Measurements from ENCODE around the gene SMIM5.

The SMIM5 gene

GRCh38 chr17:75640556-75641119 lies 7.4 kb downstream of the SMIM5 start:
- no peak overlapping the region for H2AFZ ChIP-seq (ENCODE audit: low read depth, low read length)
- H3K4me3 ChIP-seq (ENCODE audit: insufficient read depth in 1 of 2, low read depth in 1 of 2, low read length in 2 of 2) = no peak overlapping the region
- WGBS = 98% methylated on average over 10 of the region's 13 CpGs
- H3K4me2 ChIP-seq (ENCODE audit: low read length, poor library complexity, severe bottlenecking) = no peak overlapping the region
- peaks cover 6 to 51% of the 10 kb centered on the region in 2 experiments for H3K36me3 ChIP-seq (ENCODE audit: control insufficient read depth in 1 of 2, insufficient read depth in 2 of 2, low read depth in 1 of 2, low read length in 2 of 2)
- no peak overlapping the region for H3K4ac ChIP-seq (ENCODE audit: low read depth in 1 of 2, low read length in 2 of 2)
- H4K8ac ChIP-seq (ENCODE audit: low read length) = no peak overlapping the region
- H2BK120ac ChIP-seq (ENCODE audit: low read depth, low read length) = no peak overlapping the region
- DNase-seq = no peak
- no peaks in the 10 kb centered on the region for H3K27me3 ChIP-seq (ENCODE audit: control insufficient read depth in 1 of 2, insufficient read depth in 1 of 2, low read length in 2 of 2)
- H3K9me3 ChIP-seq (ENCODE audit: control insufficient read depth, low read length) = no peaks in the 10 kb centered on the region
- H3K27ac ChIP-seq (ENCODE audit: low read length, poor library complexity, severe bottlenecking) = no peak overlapping the region
- no peak overlapping the region for H3K14ac ChIP-seq (ENCODE audit: low read length in 2 of 2)
- peaks cover 10% of the 10 kb centered on the region for H3K79me1 ChIP-seq (replicated peaks; ENCODE audit: low read length, poor library complexity, severe bottlenecking)
- no peak overlapping the region for H2BK5ac ChIP-seq (ENCODE audit: low read depth, low read length, poor library complexity, severe bottlenecking)
- no peak overlapping the region for H2BK15ac ChIP-seq (ENCODE audit: low read depth, poor library complexity, severe bottlenecking)
- peaks cover 26% of the 10 kb centered on the region for H3K4me1 ChIP-seq (ENCODE audit: control insufficient read depth, insufficient read depth, low read depth, low read length)
- H3K23ac ChIP-seq (ENCODE audit: low read length in 2 of 2) = no peak overlapping the region
- no peak overlapping the region for H2BK12ac ChIP-seq (ENCODE audit: low read length in 2 of 2)
- no peak overlapping the region for H3K9ac ChIP-seq (ENCODE audit: low read length)
- no peak overlapping the region for H4K91ac ChIP-seq (ENCODE audit: low read length)
- H3K18ac ChIP-seq (ENCODE audit: low read depth in 1 of 2, low read length in 2 of 2) = no peak overlapping the region
- no peak overlapping the region for H2AK5ac ChIP-seq (ENCODE audit: low read length, severe bottlenecking)

- Histone ChIP-seq H2AFZ (ENCODE audit: low read depth, low read length) (no peak overlapping the region), H3K79me1 (replicated peaks; ENCODE audit: low read length, poor library complexity, severe bottlenecking) (peaks cover 9% of the 10 kb centered on the region)
- WGBS = 91% methylated on average over 9 of the region's 9 CpGs
Measured at GRCh38 chr17:75641343-75641742, 8.1 kb downstream of the SMIM5 start.

GRCh38 chr17:75642182-75642783 lies 9.0 kb downstream of the SMIM5 start:
- H3K4me1 ChIP-seq (ENCODE audit: control insufficient read depth, insufficient read depth, low read depth, low read length) = peaks cover 30% of the 10 kb centered on the region
- no peak overlapping the region for H3K14ac ChIP-seq (ENCODE audit: low read length in 2 of 2)
- no peak overlapping the region for H4K91ac ChIP-seq (ENCODE audit: low read length)
- no peak overlapping the region for H2BK5ac ChIP-seq (ENCODE audit: low read depth, low read length, poor library complexity, severe bottlenecking)
- H3K18ac ChIP-seq (ENCODE audit: low read depth in 1 of 2, low read length in 2 of 2) = no peak overlapping the region
- no peak overlapping the region for H2BK120ac ChIP-seq (ENCODE audit: low read depth, low read length)
- no peak overlapping the region for H4K8ac ChIP-seq (ENCODE audit: low read length)
- peaks cover 12% of the 10 kb centered on the region for H3K79me1 ChIP-seq (replicated peaks; ENCODE audit: low read length, poor library complexity, severe bottlenecking)
- H3K4me2 ChIP-seq (ENCODE audit: low read length, poor library complexity, severe bottlenecking) = no peak overlapping the region
- H3K4ac ChIP-seq (ENCODE audit: low read depth in 1 of 2, low read length in 2 of 2) = no peak overlapping the region
- no peak overlapping the region for H3K23ac ChIP-seq (ENCODE audit: low read length in 2 of 2)
- no peak for DNase-seq
- H2BK12ac ChIP-seq (ENCODE audit: low read length in 2 of 2) = no peak overlapping the region
- peak overlapping the region; percentile 82 for H2AK5ac ChIP-seq (ENCODE audit: low read length, severe bottlenecking)
- H2BK15ac ChIP-seq (ENCODE audit: low read depth, poor library complexity, severe bottlenecking) = no peak overlapping the region
- 97% methylated on average over 5 of the region's 7 CpGs for WGBS
- no peak overlapping the region for H3K9ac ChIP-seq (ENCODE audit: low read length)
- H3K36me3 ChIP-seq (ENCODE audit: control insufficient read depth in 1 of 2, insufficient read depth in 2 of 2, low read depth in 1 of 2, low read length in 2 of 2) = peaks cover 10 to 43% of the 10 kb centered on the region in 2 experiments
- H3K27me3 ChIP-seq (ENCODE audit: control insufficient read depth in 1 of 2, insufficient read depth in 1 of 2, low read length in 2 of 2) = no peaks in the 10 kb centered on the region
- no peaks in the 10 kb centered on the region for H3K9me3 ChIP-seq (ENCODE audit: control insufficient read depth, low read length)
- H3K27ac ChIP-seq (ENCODE audit: low read length, poor library complexity, severe bottlenecking) = no peak overlapping the region
- no peak overlapping the region for H2AFZ ChIP-seq (ENCODE audit: low read depth, low read length)
- H3K4me3 ChIP-seq (ENCODE audit: insufficient read depth in 1 of 2, low read depth in 1 of 2, low read length in 2 of 2) = no peak overlapping the region

More at GRCh38 chr17:75641343-75641742, 8.1 kb downstream of the SMIM5 start:
- Histone ChIP-seq H3K4ac (ENCODE audit: low read depth in 1 of 2, low read length in 2 of 2) (no peak overlapping the region), H3K36me3 (ENCODE audit: control insufficient read depth in 1 of 2, insufficient read depth in 2 of 2, low read depth in 1 of 2, low read length in 2 of 2) (peaks cover 7 to 45% of the 10 kb centered on the region in 2 experiments), H3K27ac (ENCODE audit: low read length, poor library complexity, severe bottlenecking) (no peak overlapping the region), H3K4me2 (ENCODE audit: low read length, poor library complexity, severe bottlenecking) (no peak overlapping the region), H2BK15ac (ENCODE audit: low read depth, poor library complexity, severe bottlenecking) (no peak overlapping the region), H2BK5ac (ENCODE audit: low read depth, low read length, poor library complexity, severe bottlenecking) (no peak overlapping the region), H3K23ac (ENCODE audit: low read length in 2 of 2) (no peak overlapping the region), H3K27me3 (ENCODE audit: control insufficient read depth in 1 of 2, insufficient read depth in 1 of 2, low read length in 2 of 2) (no peaks in the 10 kb centered on the region), H2BK120ac (ENCODE audit: low read depth, low read length) (no peak overlapping the region), H3K9me3 (ENCODE audit: control insufficient read depth, low read length) (no peaks in the 10 kb centered on the region), H2AK5ac (ENCODE audit: low read length, severe bottlenecking) (peak overlapping the region; percentile 3), H3K4me3 (ENCODE audit: insufficient read depth in 1 of 2, low read depth in 1 of 2, low read length in 2 of 2) (no peak overlapping the region), H3K4me1 (ENCODE audit: control insufficient read depth, insufficient read depth, low read depth, low read length) (peaks cover 27% of the 10 kb centered on the region), H2BK12ac (ENCODE audit: low read length in 2 of 2) (no peak overlapping the region), H3K14ac (ENCODE audit: low read length in 2 of 2) (no peak overlapping the region), H3K18ac (ENCODE audit: low read depth in 1 of 2, low read length in 2 of 2) (no peak overlapping the region), H4K8ac (ENCODE audit: low read length) (no peak overlapping the region), H3K9ac (ENCODE audit: low read length) (no peak overlapping the region), H4K91ac (ENCODE audit: low read length) (no peak overlapping the region)
- DNase-seq = no peak

GRCh38 chr17:75642784-75643642 lies 9.8 kb downstream of the SMIM5 start:
- peaks cover 30% of the 10 kb centered on the region for H3K4me1 ChIP-seq (ENCODE audit: control insufficient read depth, insufficient read depth, low read depth, low read length)
- DNase-seq = no peak
- no peak overlapping the region for H2BK120ac ChIP-seq (ENCODE audit: low read depth, low read length)
- no peak overlapping the region for H3K27ac ChIP-seq (ENCODE audit: low read length, poor library complexity, severe bottlenecking)
- no peak overlapping the region for H3K18ac ChIP-seq (ENCODE audit: low read depth in 1 of 2, low read length in 2 of 2)
- peaks cover 15% of the 10 kb centered on the region for H3K79me1 ChIP-seq (replicated peaks; ENCODE audit: low read length, poor library complexity, severe bottlenecking)
- no peak overlapping the region for H4K8ac ChIP-seq (ENCODE audit: low read length)
- no peak overlapping the region for H3K23ac ChIP-seq (ENCODE audit: low read length in 2 of 2)
- H3K14ac ChIP-seq (ENCODE audit: low read length in 2 of 2) = no peak overlapping the region
- H2BK12ac ChIP-seq (ENCODE audit: low read length in 2 of 2) = no peak overlapping the region
- H2AFZ ChIP-seq (ENCODE audit: low read depth, low read length) = no peak overlapping the region
- no peak overlapping the region for H3K4me3 ChIP-seq (ENCODE audit: insufficient read depth in 1 of 2, low read depth in 1 of 2, low read length in 2 of 2)
- no peak overlapping the region for H3K4me2 ChIP-seq (ENCODE audit: low read length, poor library complexity, severe bottlenecking)
- no peaks in the 10 kb centered on the region for H3K27me3 ChIP-seq (ENCODE audit: control insufficient read depth in 1 of 2, insufficient read depth in 1 of 2, low read length in 2 of 2)
- no peak overlapping the region for H2BK15ac ChIP-seq (ENCODE audit: low read depth, poor library complexity, severe bottlenecking)
- WGBS = 94% methylated on average over 17 of the region's 17 CpGs
- H4K91ac ChIP-seq (ENCODE audit: low read length) = no peak overlapping the region
- no peak overlapping the region for H3K4ac ChIP-seq (ENCODE audit: low read depth in 1 of 2, low read length in 2 of 2)
- peaks cover 12 to 40% of the 10 kb centered on the region in 2 experiments for H3K36me3 ChIP-seq (ENCODE audit: control insufficient read depth in 1 of 2, insufficient read depth in 2 of 2, low read depth in 1 of 2, low read length in 2 of 2)
- H3K9ac ChIP-seq (ENCODE audit: low read length) = no peak overlapping the region
- no peak overlapping the region for H2BK5ac ChIP-seq (ENCODE audit: low read depth, low read length, poor library complexity, severe bottlenecking)
- peak overlapping the region; percentile 71 for H2AK5ac ChIP-seq (ENCODE audit: low read length, severe bottlenecking)
- no peaks in the 10 kb centered on the region for H3K9me3 ChIP-seq (ENCODE audit: control insufficient read depth, low read length)
